HG02870 (cell line): ENCODE results near the gene TRERF1.
"Not testable (repeated sequence)": the region's sequence is repeated elsewhere in the genome, so short reads cannot be mapped to it uniquely, and the experiment has no call there.

Experiments used
- ATAC-seq: cut with Tn5 transposase; IDR thresholded peaks from one replicate; pipeline ENCODE4 v1.9.1; 2021; ENCODE audit warnings: mild to moderate bottlenecking, moderate library complexity; ENCODE audit not compliant: unreplicated experiment

Gene TRERF1

GRCh38 chr6:42451333-42452170 is at the start of gene TRERF1:
TRERF1 (minus strand) TSS chr6:42451926; CDS start chr6:42269590, 182,336 bp downstream.
- peak; percentile 30 for ATAC-seq

GRCh38 chr6:42498473-42499128 is 46.9 kb upstream of the TRERF1 start:
- no peak for ATAC-seq

- no peak for ATAC-seq
These were observed 42.3 kb upstream of the TRERF1 start for GRCh38 chr6:42493914-42494539.

- no peak for ATAC-seq
These were observed 36.4 kb upstream of the TRERF1 start for GRCh38 chr6:42488129-42488528.

- no peak for ATAC-seq
These were observed 32.5 kb upstream of the TRERF1 start for GRCh38 chr6:42484261-42484660.

- ATAC-seq: no peak
These were observed 30.4 kb upstream of the TRERF1 start for GRCh38 chr6:42482174-42482573.

GRCh38 chr6:42471714-42472113 is 20.0 kb upstream of the TRERF1 start:
- no peak for ATAC-seq

- ATAC-seq: no peak
These were observed 19.4 kb upstream of the TRERF1 start for GRCh38 chr6:42471142-42471541.

GRCh38 chr6:42468273-42468672 is 16.5 kb upstream of the TRERF1 start:
- no peak for ATAC-seq

GRCh38 chr6:42467651-42468050 is 15.9 kb upstream of the TRERF1 start:
- no peak for ATAC-seq

- not testable (repeated sequence) for ATAC-seq
These were observed 14.7 kb upstream of the TRERF1 start for GRCh38 chr6:42466470-42466869.

GRCh38 chr6:42462474-42462972 is 10.8 kb upstream of the TRERF1 start:
- ATAC-seq: no peak

- no peak for ATAC-seq
These were observed 9.2 kb upstream of the TRERF1 start for GRCh38 chr6:42460883-42461282.

GRCh38 chr6:42459888-42460287 is 8.2 kb upstream of the TRERF1 start:
- ATAC-seq: no peak

- ATAC-seq: no peak
These were observed 2.7 kb upstream of the TRERF1 start for GRCh38 chr6:42454428-42454791.

- no peak for ATAC-seq
These were observed 2.1 kb upstream of the TRERF1 start for GRCh38 chr6:42453654-42454427.

GRCh38 chr6:42453031-42453653 is 1.4 kb upstream of the TRERF1 start:
- ATAC-seq: peak; percentile 46

GRCh38 chr6:42452171-42453030 is 675 bp upstream of the TRERF1 start:
- peak; percentile 37 for ATAC-seq

GRCh38 chr6:42450477-42451332 is 1.0 kb downstream of the TRERF1 start:
- ATAC-seq: no peak
